Measurements from ENCODE around the gene STX10.

- TF ChIP-seq CTCF (conservative IDR thresholded peaks at IDR 0.05; ENCODE audit: low read length) (no peak), EZH2phosphoT487 (IDR thresholded peaks at IDR 0.05; ENCODE audit: borderline replicate concordance, low read depth, low read length) (no peak)
Measured at GRCh38 chr19:13137290-13137794, 12.8 kb downstream of the STX10 start.

All from OCI-LY7 (cell line).